HEK293T (cell line): Measurements from ENCODE around the gene ARHGAP25.

ENCODE experiments used
- CTCF ChIA-PET: fragments of 350-600 bp; formaldehyde crosslinking; extraction: SDS; loops from one replicate; lab custom pipeline; 2021; ENCODE audit warnings: antibody characterized with exemption, inconsistent platforms; lab: Yijun Ruan, JAX
- POLR2A ChIA-PET: fragments of 350-600 bp; formaldehyde crosslinking; extraction: SDS; loops from one replicate; lab custom pipeline; 2020; ENCODE audit warnings: antibody characterized with exemption, inconsistent platforms; lab: Yijun Ruan, JAX
- DNase-seq: peaks from one replicate; pipeline ENCODE4 v3.0.0; 2012; ENCODE audit warnings: mixed read lengths; ENCODE audit errors: extremely low spot score
- ARNT ChIP-seq: fragments of 450-650 bp; IDR thresholded peaks from 2 replicates; pipeline ENCODE4 v1.6.1; 2017; ENCODE audit warnings: mild to moderate bottlenecking
- BHLHE40 ChIP-seq: fragments of 450-650 bp; IDR thresholded peaks from 2 replicates; pipeline ENCODE4 v1.6.1; 2016; ENCODE audit warnings: mild to moderate bottlenecking, moderate library complexity, borderline replicate concordance
- CTBP1 ChIP-seq: fragments of 450-650 bp; IDR thresholded peaks from 2 replicates; pipeline ENCODE4 v1.6.1; 2016; ENCODE audit warnings: borderline replicate concordance
- ELF4 ChIP-seq: fragments of 450-650 bp; IDR thresholded peaks from 2 replicates; pipeline ENCODE4 v1.6.1; 2017; ENCODE audit warnings: antibody characterized with exemption
- FOXA1 ChIP-seq: fragments of 450-650 bp; IDR thresholded peaks from 2 replicates; pipeline ENCODE4 v1.6.1; 2016; ENCODE audit warnings: mild to moderate bottlenecking
- FOXK2 ChIP-seq: fragments of 450-650 bp; IDR thresholded peaks from 2 replicates; pipeline ENCODE4 v1.6.1; 2016; ENCODE audit warnings: mild to moderate bottlenecking
- FOXM1 ChIP-seq: fragments of 450-650 bp; IDR thresholded peaks from 2 replicates; pipeline ENCODE4 v1.6.1; 2017; ENCODE audit warnings: mild to moderate bottlenecking, borderline replicate concordance
- HDGF ChIP-seq: fragments of 450-650 bp; IDR thresholded peaks from 2 replicates; pipeline ENCODE4 v1.6.1; 2017; ENCODE audit warnings: antibody characterized with exemption, borderline replicate concordance
- L3MBTL2 ChIP-seq: fragments of 450-650 bp; conservative IDR thresholded peaks from 2 replicates; pipeline ENCODE4 v1.6.1; 2016; ENCODE audit warnings: mild to moderate bottlenecking
- LEF1 ChIP-seq: fragments of 450-650 bp; IDR thresholded peaks from 2 replicates; pipeline ENCODE4 v1.6.1; 2017; ENCODE audit warnings: mild to moderate bottlenecking, borderline replicate concordance
- NFRKB ChIP-seq: fragments of 450-650 bp; IDR thresholded peaks from 2 replicates; pipeline ENCODE4 v1.6.1; 2016; ENCODE audit warnings: mild to moderate bottlenecking, moderate library complexity
- SP1 ChIP-seq: fragments of 450-650 bp; IDR thresholded peaks from 2 replicates; pipeline ENCODE4 v1.6.1; 2017
- SUZ12 ChIP-seq: fragments of 450-650 bp; IDR thresholded peaks from 2 replicates; pipeline ENCODE4 v1.6.1; 2016; ENCODE audit warnings: mild to moderate bottlenecking
- TARDBP ChIP-seq: fragments of 450-650 bp; IDR thresholded peaks from 2 replicates; pipeline ENCODE4 v1.6.1; 2016
- ZNF384 ChIP-seq: fragments of 450-650 bp; IDR thresholded peaks from 2 replicates; pipeline ENCODE4 v1.6.1; 2016
- TF ChIP-seq, protein P1 (sequence below): fragments of 450-650 bp; IDR thresholded peaks from 2 replicates; pipeline ENCODE4 v1.6.1; 2016

The ARHGAP25 gene

DNA sequence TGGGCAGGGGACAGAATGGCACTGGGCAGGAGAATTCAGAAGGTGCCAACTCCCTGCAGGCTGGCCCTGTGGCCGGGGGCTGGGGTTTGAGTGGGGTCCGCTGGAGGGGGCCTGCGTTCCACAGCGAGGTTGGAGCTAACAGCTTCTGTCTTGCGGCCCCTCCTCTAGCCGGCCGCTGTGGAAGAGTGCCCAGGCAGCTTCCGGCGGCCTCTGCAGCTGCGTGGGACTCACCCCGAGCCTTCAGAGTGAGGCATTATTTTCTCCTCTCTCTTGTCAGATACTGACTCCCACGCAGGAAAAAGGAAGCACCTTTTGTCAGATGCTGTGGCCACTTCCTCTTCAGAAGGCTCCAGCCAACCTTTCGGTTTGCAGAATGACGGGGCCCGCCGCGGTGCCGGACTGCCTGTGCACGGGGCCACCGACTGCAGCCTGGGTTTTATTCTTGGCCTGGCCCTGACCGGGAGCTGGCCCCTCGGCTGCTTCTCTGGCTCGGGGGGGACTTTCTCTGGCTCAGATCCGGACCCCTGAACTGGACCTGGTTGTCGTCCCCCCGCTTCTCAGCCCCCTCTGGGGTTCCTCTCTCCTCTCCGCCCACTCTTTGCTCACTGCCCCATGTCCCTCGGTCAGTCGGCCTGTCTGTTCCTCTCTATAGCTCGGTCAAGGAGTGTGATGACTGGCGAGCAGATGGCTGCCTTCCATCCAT, 40.1 kb downstream of the ARHGAP25 start:
- POLR2A ChIA-PET: no interaction called here
- CTCF ChIA-PET: no interaction called here
- TF ChIP-seq FOXK2 (no peak), SUZ12 (no peak), FOXA1 (no peak), L3MBTL2 (no peak), NFRKB (no peak), ELF4 (no peak), LEF1 (no peak), ARNT (no peak), CTBP1 (no peak), SP1 (no peak), BHLHE40 (no peak), TARDBP (no peak), FOXM1 (no peak), ZNF384 (no peak), HDGF (no peak)
- TF ChIP-seq, protein P1, sequence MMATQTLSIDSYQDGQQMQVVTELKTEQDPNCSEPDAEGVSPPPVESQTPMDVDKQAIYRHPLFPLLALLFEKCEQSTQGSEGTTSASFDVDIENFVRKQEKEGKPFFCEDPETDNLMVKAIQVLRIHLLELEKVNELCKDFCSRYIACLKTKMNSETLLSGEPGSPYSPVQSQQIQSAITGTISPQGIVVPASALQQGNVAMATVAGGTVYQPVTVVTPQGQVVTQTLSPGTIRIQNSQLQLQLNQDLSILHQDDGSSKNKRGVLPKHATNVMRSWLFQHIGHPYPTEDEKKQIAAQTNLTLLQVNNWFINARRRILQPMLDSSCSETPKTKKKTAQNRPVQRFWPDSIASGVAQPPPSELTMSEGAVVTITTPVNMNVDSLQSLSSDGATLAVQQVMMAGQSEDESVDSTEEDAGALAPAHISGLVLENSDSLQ: no peak
- no peak for DNase-seq

DNA sequence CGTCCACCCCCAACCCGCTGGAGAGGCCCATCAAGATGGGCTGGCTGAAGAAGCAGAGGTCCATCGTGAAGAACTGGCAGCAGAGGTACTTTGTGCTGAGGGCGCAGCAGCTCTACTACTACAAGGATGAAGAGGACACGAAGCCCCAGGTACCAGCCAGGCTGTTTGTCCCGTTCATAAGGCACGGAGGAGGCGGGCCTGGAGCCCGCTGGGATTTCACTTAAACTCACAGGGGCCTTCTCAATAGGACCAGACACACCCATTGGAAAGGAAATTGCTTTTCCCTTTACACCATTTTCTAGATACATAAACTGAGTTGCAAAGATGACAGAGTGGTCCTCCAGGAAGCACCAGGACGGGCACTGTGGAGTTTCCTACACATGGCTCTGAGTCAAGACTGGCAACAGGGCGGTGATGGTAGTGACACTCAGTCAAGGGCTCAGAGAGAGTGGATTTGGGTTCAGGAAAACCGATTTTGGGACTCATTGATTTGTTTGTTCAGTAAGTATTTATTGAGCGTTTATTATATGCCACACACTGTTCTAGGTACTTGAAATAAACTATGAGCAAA, 40.7 kb downstream of the ARHGAP25 start:
- ChIA-PET POLR2A (no interaction called here), CTCF (no interaction called here)
- no peak for TF ChIP-seq SUZ12
- TF ChIP-seq TARDBP: no peak
- no peak for TF ChIP-seq FOXK2
- TF ChIP-seq FOXM1: no peak
- TF ChIP-seq NFRKB: no peak
- no peak for TF ChIP-seq ZNF384
- TF ChIP-seq HDGF: no peak
- TF ChIP-seq SP1: no peak
- no peak for TF ChIP-seq CTBP1
- no peak for TF ChIP-seq ELF4
- no peak for TF ChIP-seq BHLHE40
- TF ChIP-seq, protein P1: no peak
- TF ChIP-seq FOXA1: no peak
- DNase-seq: peak; percentile 2

DNA sequence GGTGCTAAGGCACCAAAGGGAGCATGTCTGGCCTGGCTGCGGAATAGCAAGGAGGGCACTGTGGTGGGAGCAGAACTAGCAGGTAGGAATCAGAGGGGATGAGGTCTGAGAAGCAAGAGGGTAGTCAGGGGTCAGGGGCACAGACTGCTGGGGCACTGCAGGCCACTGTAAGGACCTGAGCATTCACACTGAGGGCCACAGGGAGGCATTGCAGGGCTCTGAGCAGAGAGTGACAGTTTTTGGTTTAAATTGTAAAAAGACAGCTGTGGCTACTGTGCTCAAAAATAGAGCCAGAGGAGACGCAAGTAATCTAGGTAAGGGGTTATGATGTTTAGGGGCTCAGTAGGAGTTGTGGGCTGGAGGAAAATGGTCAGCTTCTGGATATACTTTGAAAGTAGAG, 41.5 kb downstream of the ARHGAP25 start:
- no peak for DNase-seq
- POLR2A ChIA-PET: no interaction called here
- CTCF ChIA-PET: no interaction called here

GRCh38 chr2:68779595-68779994, 45.0 kb downstream of the ARHGAP25 start:
- DNase-seq: no peak
- no peak for TF ChIP-seq LEF1
- TF ChIP-seq, protein P1: no peak
- TF ChIP-seq HDGF: no peak
- no peak for TF ChIP-seq ELF4
- no peak for TF ChIP-seq FOXM1
- no peak for TF ChIP-seq TARDBP
- no peak for TF ChIP-seq SP1
- TF ChIP-seq L3MBTL2: no peak
- no peak for TF ChIP-seq CTBP1
- TF ChIP-seq FOXA1: no peak
- no peak for TF ChIP-seq SUZ12
- TF ChIP-seq FOXK2: no peak
- CTCF ChIA-PET: no interaction called here
- POLR2A ChIA-PET: no interaction called here

More for the DNA sequence above, 41.5 kb downstream of the ARHGAP25 start:
- TF ChIP-seq SP1 (no peak), BHLHE40 (no peak), SUZ12 (no peak), LEF1 (no peak)

DNA sequence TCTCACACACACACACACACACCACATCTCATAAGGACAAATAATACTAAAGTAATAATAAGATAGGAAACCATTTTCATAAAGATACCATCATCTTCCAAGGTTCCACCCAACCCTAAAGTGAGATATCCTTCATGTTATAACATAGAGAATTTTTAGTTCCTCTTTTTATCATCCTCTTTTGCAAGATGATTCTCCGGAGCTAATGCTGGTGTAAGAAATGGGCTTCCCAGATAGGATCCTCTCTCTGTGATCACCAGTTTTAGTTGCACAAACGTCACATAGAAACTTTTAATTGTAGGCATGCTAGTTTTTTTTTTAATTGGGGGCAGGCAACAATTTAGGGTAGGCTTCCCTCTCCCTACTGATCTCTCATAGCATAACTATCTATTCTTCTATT, 49.6 kb downstream of the ARHGAP25 start:
- CTCF ChIA-PET: no interaction called here
- DNase-seq: no peak
- POLR2A ChIA-PET: no interaction called here
- TF ChIP-seq, protein P1: no peak

GRCh38 chr2:68784915-68785314, 50.3 kb downstream of the ARHGAP25 start:
- no peak for DNase-seq
- ChIA-PET CTCF (no interaction called here), POLR2A (no interaction called here)
- TF ChIP-seq LEF1 (no peak), ELF4 (no peak), SP1 (no peak), TARDBP (no peak), FOXM1 (no peak), HDGF (no peak), FOXK2 (no peak), NFRKB (no peak), ARNT (no peak), CTBP1 (no peak), SUZ12 (no peak)
